ENCODE data around the gene GFRA3.
"Not testable (repeated sequence)": the region's sequence is repeated elsewhere in the genome, so short reads cannot be mapped to it uniquely, and the experiment has no call there.

GRCh38 chr5:138318211-138318610 is 43.8 kb upstream of the GFRA3 start:
- not testable (repeated sequence) for TF ChIP-seq ZNF274 (IDR thresholded peaks at IDR 0.05; ENCODE audit: low read depth, low read length); YY1 (IDR thresholded peaks at IDR 0.05; ENCODE audit: insufficient read depth, insufficient read length)

Measured in NT2/D1 (cell line).